GM23248 (cell line): ENCODE data around the gene FUBP3. TPM values are rescaled to one million over a fixed set of nuclear protein-coding genes. Genes with fewer than 3 reads are reported as not detected.

Source experiments
- DNase-seq: peaks from one replicate; pipeline ENCODE4 v3.0.0-alpha.2; 2015
- H2AFZ ChIP-seq: fragments of 200-600 bp; sonication (generic); 2 replicates; pipeline ENCODE4 v1.6.1; 2016; ENCODE audit warnings: antibody characterized with exemption
- H3F3A ChIP-seq: fragments of 200-600 bp; sonication (generic); 2 replicates; pipeline ENCODE4 v1.6.1; 2016; ENCODE audit warnings: mild to moderate bottlenecking, antibody characterized with exemption, mixed run types; ENCODE audit not compliant: insufficient read depth
- H3K27ac ChIP-seq: fragments of 200-600 bp; sonication (generic); 2 replicates; pipeline ENCODE4 v1.5.1; 2016; ENCODE audit warnings: mild to moderate bottlenecking
- H3K27me3 ChIP-seq: fragments of 200-600 bp; sonication (generic); replicated peaks from 2 replicates; pipeline ENCODE4 v1.6.1; 2016; ENCODE audit warnings: mild to moderate bottlenecking; ENCODE audit not compliant: insufficient read depth
- H3K36me3 ChIP-seq: fragments of 200-600 bp; sonication (generic); 2 replicates; pipeline ENCODE4 v1.6.1; 2016; ENCODE audit warnings: low read depth, mild to moderate bottlenecking
- H3K4me1 ChIP-seq: fragments of 200-600 bp; sonication (generic); 2 replicates; pipeline ENCODE4 v1.6.1; 2016; ENCODE audit warnings: mild to moderate bottlenecking; ENCODE audit not compliant: insufficient read depth
- H3K4me2 ChIP-seq: fragments of 200-600 bp; sonication (generic); one replicate; pipeline ENCODE4 v1.6.1; 2016; ENCODE audit warnings: mild to moderate bottlenecking; ENCODE audit not compliant: unreplicated experiment
- H3K4me3 ChIP-seq: fragments of 200-600 bp; sonication (generic); 2 replicates; pipeline ENCODE4 v1.5.1; 2016; ENCODE audit warnings: mild to moderate bottlenecking
- H3K79me2 ChIP-seq: fragments of 200-600 bp; sonication (generic); 2 replicates; pipeline ENCODE4 v1.6.1; 2016; ENCODE audit warnings: mild to moderate bottlenecking; ENCODE audit not compliant: insufficient read depth
- H3K9ac ChIP-seq: fragments of 200-600 bp; sonication (generic); 2 replicates; pipeline ENCODE4 v1.6.1; 2016; ENCODE audit warnings: mild to moderate bottlenecking
- H3K9me2 ChIP-seq: fragments of 200-600 bp; sonication (generic); 2 replicates; pipeline ENCODE4 v1.6.1; 2016; ENCODE audit warnings: mixed run types, mild to moderate bottlenecking, moderate library complexity; ENCODE audit not compliant: insufficient read depth
- H3K9me3 ChIP-seq: fragments of 200-600 bp; sonication (generic); one replicate; pipeline ENCODE4 v1.6.1; 2017; ENCODE audit warnings: low read depth
- H4K20me1 ChIP-seq: fragments of 200-600 bp; sonication (generic); 2 replicates; pipeline ENCODE4 v1.6.0; 2016; ENCODE audit not compliant: insufficient read depth
- EZH2 ChIP-seq: fragments of 200-600 bp; sonication (generic); IDR thresholded peaks from 2 replicates; pipeline ENCODE4 v1.6.1; 2018; ENCODE audit warnings: antibody characterized with exemption, mild to moderate bottlenecking; ENCODE audit not compliant: insufficient read depth, poor library complexity, severe bottlenecking
- EZH2phosphoT487 ChIP-seq: fragments of 200-600 bp; sonication (generic); IDR thresholded peaks from 2 replicates; pipeline ENCODE4 v1.6.1; 2018; ENCODE audit warnings: antibody characterized with exemption, moderate library complexity, mild to moderate bottlenecking, low read depth; ENCODE audit not compliant: insufficient read depth
- WGBS, 2 experiments: methylation state at CpG; one replicate each; pipeline ENCODE4 v1.1.6; 2015 to 2017; ENCODE audit warnings: low lambda C conversion rate in 2 of 2, low coverage in 1 of 2; ENCODE audit errors: missing lambda C conversion rate in 2 of 2; 5-methylcytosine and 5-hydroxymethylcytosine counted together
- in situ Hi-C: fragments of 300-500 bp; cut with MboI; formaldehyde crosslinking; loops from 2 replicates; pipeline ENCODE4 v1.15.0; 2020
- polyA plus RNA-seq: library from polyadenylated mRNA; unstranded; fragments of >200 nt; fragmentation: Nextera tagmentation; extraction: Ambion mirVana; gene quantifications from 2 replicates; pipeline ENCODE4 v1.2.1, GENCODE V29; 2016
- total RNA-seq: library from RNA; depleted of rRNA; stranded (reverse); fragments of >200 nt; shearing (Covaris generic); gene quantifications from 2 replicates; pipeline ENCODE4 v1.2.3, GENCODE V29; 2014

FUBP3 gene
- total and polyA plus RNA-seq, 2 experiments from 2014 or later = 53.5 to 55.8 TPM

- H3K4me2 ChIP-seq = no peak overlapping the region
- no peak overlapping the region for H3K9ac ChIP-seq
- H3K9me2 ChIP-seq = no peaks in the 10 kb centered on the region
- H3K27ac ChIP-seq = no peak overlapping the region
- H3K9me3 ChIP-seq = no peaks in the 10 kb centered on the region
- H2AFZ ChIP-seq = no peak overlapping the region
- TF ChIP-seq EZH2phosphoT487 = no peak
- no peak for TF ChIP-seq EZH2
- no peaks in the 10 kb centered on the region for H3K27me3 ChIP-seq
- no peaks in the 10 kb centered on the region for H3F3A ChIP-seq
- no peak overlapping the region for H3K4me3 ChIP-seq
- no peak for DNase-seq
- H3K4me1 ChIP-seq = no peaks in the 10 kb centered on the region
- H3K36me3 ChIP-seq = peaks cover 8% of the 10 kb centered on the region
- H3K79me2 ChIP-seq = no peaks in the 10 kb centered on the region
- H4K20me1 ChIP-seq = no peaks in the 10 kb centered on the region
- in situ Hi-C loops = no loop called here
- 74 to 80% methylated on average over 8 of the region's 8 CpGs for WGBS, 2 experiments
These were observed 55.4 kb downstream of the FUBP3 start for GRCh38 chr9:130634801-130635200.

DNA sequence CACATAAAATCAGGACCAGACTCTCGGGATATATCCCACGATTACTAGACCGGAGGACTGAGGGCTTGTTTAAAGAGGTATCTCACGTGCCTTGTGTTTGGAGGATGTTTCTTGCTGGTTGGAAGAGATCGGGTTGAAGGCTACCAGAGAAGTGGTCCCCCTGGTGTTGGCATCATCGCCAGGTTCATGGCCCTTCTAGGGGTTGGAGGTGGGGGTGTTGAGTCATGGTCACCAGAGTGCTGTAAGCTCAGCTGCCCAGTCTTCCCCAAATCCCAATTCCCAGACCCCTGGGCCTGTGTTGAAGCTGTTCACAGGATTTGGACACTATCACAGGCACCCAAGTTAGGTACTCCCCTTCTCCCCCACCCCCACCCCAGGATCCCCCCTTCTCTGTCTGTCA lies 55.9 kb downstream of the FUBP3 start:
- no peaks in the 10 kb centered on the region for H3F3A ChIP-seq
- no peak overlapping the region for H3K9ac ChIP-seq
- H3K9me2 ChIP-seq = no peaks in the 10 kb centered on the region
- H3K27ac ChIP-seq = no peak overlapping the region
- TF ChIP-seq EZH2phosphoT487 (no peak), EZH2 (no peak)
- 93 to 98% methylated on average over 6 of the region's 6 CpGs for WGBS, 2 experiments
- H3K27me3 ChIP-seq = no peaks in the 10 kb centered on the region
- H2AFZ ChIP-seq = no peak overlapping the region
- H3K9me3 ChIP-seq = no peaks in the 10 kb centered on the region
- no peak for DNase-seq
- H3K36me3 ChIP-seq = peaks cover 8% of the 10 kb centered on the region
- H3K79me2 ChIP-seq = no peaks in the 10 kb centered on the region
- H4K20me1 ChIP-seq = no peaks in the 10 kb centered on the region
- in situ Hi-C loops = no loop called here
- no peak overlapping the region for H3K4me3 ChIP-seq
- no peak overlapping the region for H3K4me2 ChIP-seq
- no peaks in the 10 kb centered on the region for H3K4me1 ChIP-seq

DNA sequence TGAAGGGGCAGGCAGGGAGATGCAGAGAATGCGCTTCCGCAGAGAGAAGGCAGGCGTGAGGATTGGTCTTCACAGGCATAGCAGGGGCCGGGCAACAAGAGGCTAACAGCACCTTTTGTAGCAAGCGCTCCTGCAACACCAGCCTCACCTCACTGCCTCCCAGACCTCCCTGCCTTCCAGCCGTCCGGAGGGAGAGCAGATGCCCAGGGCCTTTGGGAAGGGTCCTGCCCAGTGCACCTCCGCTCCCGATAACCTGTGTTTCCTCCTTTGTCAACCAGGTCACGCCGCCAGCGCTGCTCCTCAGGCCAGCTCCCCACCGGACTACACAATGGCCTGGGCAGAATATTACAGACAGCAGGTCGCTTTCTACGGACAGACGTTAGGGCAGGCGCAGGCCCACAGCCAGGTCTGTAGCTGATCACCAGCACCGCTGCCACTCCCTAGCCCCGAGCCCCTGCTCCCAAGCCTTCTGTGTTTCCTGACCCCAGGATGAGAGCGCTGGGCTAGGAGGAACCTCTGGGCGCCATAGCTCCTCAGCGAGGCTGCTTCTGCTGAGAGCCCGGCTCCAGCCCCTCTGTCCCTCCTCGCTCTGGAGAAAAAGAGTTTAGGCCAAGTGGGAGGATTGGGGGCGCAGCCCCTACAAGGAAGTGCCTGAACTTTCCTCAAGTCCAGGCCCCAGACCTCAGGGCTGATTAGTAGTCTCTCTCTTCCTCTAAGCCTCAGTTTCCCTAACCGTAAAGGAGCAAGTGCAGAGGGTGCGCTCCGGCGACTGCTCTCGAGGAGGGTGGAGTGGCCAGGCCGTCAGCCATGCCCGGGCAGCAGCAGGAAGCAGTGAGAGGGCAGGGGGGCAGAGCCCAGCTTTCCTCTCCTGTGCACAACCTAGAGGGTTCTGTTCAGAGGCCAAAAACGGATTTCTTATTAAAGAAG lies 56.6 kb downstream of the FUBP3 start:
- Histone ChIP-seq H2AFZ (no peak overlapping the region), H3K4me2 (no peak overlapping the region), H3K9me3 (no peaks in the 10 kb centered on the region), H3K9ac (no peak overlapping the region), H4K20me1 (no peaks in the 10 kb centered on the region), H3K79me2 (no peaks in the 10 kb centered on the region), H3K4me1 (no peaks in the 10 kb centered on the region), H3K9me2 (no peaks in the 10 kb centered on the region), H3K4me3 (no peak overlapping the region), H3K27me3 (no peaks in the 10 kb centered on the region), H3K27ac (no peak overlapping the region), H3K36me3 (peaks cover 8% of the 10 kb centered on the region), H3F3A (no peaks in the 10 kb centered on the region)
- no peak for DNase-seq
- WGBS, 2 experiments = 92 to 95% methylated on average over 33 of the region's 33 CpGs
- no peak for TF ChIP-seq EZH2
- no peak for TF ChIP-seq EZH2phosphoT487
- in situ Hi-C loops = no loop called here

- in situ Hi-C loops = no loop called here
- peaks cover 8% of the 10 kb centered on the region for H3K36me3 ChIP-seq
- H3K4me1 ChIP-seq = no peaks in the 10 kb centered on the region
- no peak overlapping the region for H3K9ac ChIP-seq
- DNase-seq = no peak
- H2AFZ ChIP-seq = no peak overlapping the region
- H3K4me3 ChIP-seq = no peak overlapping the region
- 91 to 92% methylated on average over 9 of the region's 9 CpGs for WGBS, 2 experiments
- H3K27me3 ChIP-seq = no peaks in the 10 kb centered on the region
- H3K9me3 ChIP-seq = no peaks in the 10 kb centered on the region
- no peaks in the 10 kb centered on the region for H3F3A ChIP-seq
- TF ChIP-seq EZH2phosphoT487 (no peak), EZH2 (no peak)
- no peaks in the 10 kb centered on the region for H3K9me2 ChIP-seq
- H3K27ac ChIP-seq = no peak overlapping the region
- H4K20me1 ChIP-seq = no peaks in the 10 kb centered on the region
- no peak overlapping the region for H3K4me2 ChIP-seq
- H3K79me2 ChIP-seq = no peaks in the 10 kb centered on the region
These were observed 57.3 kb downstream of the FUBP3 start for GRCh38 chr9:130636648-130637020.
